Measurements from ENCODE around the gene P4HB.
A peak's percentile ranks its signal among the peaks of the same experiment; 100 is the strongest.
"Not testable (repeated sequence)": the region's sequence is repeated elsewhere in the genome, so short reads cannot be mapped to it uniquely, and the experiment has no call there.

Gene P4HB

DNA sequence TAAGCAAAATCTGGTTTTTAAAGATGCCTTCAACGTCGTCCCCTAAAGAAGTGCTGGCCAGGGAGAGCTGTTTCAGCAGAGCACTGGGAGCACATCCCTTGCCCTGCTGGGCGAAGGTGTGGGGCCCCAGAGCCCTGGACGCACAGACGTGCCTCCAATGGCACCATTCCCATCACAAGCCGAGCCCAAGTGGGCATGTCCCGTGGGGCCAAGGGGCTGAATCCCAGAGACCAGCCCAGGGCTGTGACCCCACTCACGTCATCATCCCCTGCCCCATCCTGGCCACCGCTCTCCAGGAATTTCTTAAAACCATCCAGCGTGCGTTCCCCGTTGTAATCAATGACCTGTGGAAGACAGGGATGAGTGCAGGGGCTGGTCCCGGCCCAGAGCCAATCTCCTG is 15.4 kb downstream of the P4HB start:
- no peak for DNase-seq

GRCh38 chr17:81844327-81844851 is 15.9 kb downstream of the P4HB start:
- no peak for DNase-seq

GRCh38 chr17:81843713-81844326 is 16.5 kb downstream of the P4HB start:
- DNase-seq: no peak

DNA sequence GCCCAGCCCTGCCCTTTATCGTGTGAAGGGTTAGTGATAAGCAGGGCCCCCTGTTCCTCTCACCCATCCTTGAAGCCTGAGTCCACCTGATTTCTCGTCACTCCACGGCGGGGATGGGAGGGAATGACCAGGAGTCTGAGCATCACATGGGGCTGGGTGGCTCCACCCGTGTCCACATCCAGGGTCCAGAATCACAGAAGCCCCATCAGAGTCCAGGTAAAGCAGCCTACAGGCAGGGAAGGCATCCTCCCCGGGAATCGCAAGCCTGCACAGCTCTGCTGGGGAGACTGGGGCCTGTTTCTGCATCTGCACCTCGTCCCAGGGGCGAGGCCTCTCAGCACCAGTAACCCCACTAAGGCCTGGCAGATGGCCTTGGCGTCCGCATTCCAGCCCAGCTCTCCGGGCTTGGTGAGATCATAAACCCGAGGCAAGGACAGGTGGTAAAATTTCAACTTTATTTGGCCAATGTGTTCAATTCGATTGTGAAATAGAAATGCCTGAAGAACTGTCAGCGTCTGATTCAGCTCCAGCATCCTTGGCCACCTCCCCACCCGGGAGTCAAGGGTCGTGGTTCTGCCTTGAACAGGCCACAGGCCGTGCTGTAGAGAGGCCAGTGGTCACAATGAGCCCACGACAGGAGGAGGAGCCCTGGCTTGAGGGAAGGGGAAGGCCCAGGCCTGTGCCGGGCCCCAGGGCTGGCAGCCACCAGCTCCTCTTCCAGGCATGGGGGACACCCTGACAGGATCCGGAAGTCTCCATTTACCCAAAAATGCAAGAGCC is 17.4 kb downstream of the P4HB start:
- DNase-seq: no peak

GRCh38 chr17:81842378-81842724 is 18.0 kb downstream of the P4HB start:
- DNase-seq: no peak

GRCh38 chr17:81841866-81842265 is 18.5 kb downstream of the P4HB start:
- no peak for DNase-seq

- DNase-seq: no peak
Observed at GRCh38 chr17:81840826-81841778, 19.2 kb downstream of the P4HB start.

DNA sequence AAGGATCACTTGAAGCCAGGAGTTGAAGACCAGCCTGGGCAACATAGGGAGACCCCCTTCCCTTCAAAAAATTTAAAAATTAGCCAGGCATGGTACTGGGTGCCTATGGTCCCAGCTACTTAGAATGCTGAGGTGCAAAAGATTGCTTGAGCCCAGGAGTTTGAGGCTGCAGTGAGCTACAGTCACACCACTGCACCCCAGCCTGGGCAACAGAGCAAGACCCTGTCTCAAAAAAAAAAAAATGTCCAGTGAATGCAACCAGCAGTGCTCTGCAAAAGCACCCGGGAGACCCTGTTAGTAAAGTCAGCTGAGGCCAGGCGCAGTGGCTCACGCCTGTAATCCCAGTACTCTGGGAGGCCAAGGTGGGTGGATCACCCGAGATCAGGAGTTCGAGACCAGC is 20.3 kb downstream of the P4HB start:
- not testable (repeated sequence) for DNase-seq

DNA sequence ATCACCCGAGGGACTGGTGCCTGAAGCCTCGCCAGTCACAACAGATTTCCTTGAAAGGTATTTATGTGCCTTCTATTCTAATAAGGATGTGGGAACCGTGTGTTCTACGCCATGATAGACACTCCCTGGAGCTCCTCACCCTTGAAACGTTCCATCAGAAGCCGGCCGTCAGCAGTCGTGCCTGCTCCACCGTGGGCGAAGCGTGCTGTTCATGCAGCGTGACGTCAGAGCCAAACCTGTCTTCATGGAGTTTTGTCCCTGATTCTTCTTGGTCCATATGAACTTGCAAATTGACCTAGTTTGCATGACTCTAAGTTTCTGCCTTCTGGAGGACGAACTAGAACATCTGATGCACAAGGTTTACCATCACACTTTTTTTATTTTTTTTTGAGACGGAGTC is 21.0 kb downstream of the P4HB start:
- no peak for DNase-seq

DNA sequence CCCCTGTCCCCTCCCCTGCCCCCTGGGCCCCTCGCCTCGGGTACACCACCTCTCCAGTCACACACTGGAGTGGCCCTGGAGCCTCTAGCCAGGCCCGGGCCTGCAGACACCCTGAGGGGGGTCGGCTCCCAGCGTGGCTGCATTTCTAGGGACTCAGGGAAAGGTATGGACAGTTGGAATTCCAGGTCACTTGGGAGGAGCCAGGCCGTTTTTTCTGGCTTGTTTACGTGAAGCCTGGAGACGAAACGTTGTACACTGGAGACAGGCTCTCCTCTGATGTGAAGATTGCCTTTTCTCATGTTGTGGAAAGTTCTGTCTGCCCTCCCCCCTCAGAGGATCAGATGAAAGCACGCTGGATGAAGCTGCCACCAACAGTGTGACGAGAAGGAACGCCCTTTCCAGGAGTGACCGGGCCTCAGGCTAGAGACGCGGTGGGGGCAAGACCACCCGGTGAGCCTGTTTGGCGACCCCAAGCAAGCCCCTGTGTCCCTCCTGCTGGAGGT is 21.5 kb downstream of the P4HB start:
- no peak for DNase-seq

DNA sequence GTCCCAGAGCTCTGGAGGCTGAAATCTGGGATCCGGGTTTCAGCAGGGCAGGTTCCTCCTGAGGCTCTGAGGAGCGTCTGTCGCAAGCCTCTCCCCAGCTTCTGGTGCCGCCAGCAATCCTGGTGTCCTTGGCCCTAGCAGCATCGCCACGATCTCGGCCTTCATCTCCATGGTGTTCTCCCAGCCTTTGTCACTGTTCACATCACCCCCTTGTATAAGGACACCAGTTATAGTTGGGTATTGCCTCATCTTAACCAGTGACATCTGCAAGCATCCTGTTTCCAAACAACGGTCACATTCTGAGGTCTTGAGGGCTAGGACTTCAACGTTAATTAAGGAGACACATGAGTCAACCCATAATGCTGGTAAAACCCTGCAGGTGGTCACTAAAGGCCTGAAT is 22.7 kb downstream of the P4HB start:
- DNase-seq: no peak

DNA sequence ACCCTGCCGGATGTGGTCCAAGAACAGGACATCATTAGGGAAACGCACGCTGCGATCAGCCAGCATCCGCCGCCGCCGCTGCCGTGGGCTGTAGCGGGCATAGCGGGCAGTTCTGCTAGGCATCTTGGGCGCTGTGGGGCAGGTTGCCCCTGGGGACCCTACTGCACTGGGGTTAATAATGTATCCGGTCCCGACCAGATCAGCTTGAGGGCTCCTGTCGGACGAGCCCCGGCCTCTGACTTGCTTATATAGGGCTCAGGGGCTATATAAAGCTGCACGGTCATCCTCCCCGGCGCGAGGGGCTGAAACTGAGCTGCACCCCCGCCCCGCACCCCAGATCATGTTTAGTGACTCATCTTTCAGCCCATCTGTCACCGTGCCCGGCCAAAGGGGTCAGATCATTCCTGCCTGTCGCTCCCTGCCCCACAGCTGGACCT is 25.5 kb downstream of the P4HB start, which contains the start of gene PPP1R27:
TSS of gene PPP1R27 (minus strand) at position 220 of the 437 bp plus-strand sequence. CDS start at position 123, 97 bp downstream.
- no peak for DNase-seq

DNA sequence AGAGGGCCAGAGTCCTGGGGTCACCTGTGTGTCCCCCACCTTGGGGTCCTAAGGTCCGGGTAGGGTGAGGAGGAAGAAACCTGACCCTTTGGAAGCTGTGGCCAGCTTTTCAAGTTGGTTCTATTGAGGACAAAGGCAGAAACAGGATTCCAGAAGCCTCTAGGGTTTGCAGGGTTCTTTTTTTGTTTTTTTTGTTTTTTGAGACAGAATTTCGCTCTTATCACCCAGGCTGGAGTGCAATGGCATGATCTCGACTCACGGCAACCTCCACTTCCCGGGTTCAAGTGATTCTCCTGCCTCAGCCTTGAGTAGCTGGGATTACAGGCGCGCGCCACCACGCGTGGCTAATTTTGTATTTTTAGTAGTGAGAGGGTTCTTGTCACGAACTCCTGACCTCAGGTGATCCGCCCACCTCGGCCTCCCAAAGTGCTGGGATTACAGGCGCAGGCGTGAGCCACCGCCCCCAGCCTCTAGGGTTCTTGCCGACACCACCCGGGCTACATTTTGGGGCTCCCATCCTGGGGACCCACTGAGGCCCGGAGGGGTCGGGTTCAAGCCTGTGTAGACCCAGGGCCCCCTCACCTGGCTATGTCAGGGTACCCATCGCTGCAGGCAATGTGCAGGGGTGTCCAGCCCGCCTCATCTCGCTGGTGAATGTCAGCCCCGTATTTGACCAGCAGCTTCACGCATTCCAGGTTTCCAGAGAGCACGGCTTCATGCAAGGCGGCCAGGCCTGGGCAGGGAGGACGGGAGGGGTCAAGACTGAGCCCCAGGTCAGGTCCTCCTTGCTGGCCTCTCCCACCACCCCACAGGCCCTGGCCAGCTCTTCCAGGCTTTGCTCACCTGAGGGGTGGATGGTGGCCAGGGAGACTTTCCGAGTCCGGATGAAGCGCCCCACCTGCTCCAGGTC is 26.2 kb downstream of the P4HB start:
- DNase-seq: no peak

DNA sequence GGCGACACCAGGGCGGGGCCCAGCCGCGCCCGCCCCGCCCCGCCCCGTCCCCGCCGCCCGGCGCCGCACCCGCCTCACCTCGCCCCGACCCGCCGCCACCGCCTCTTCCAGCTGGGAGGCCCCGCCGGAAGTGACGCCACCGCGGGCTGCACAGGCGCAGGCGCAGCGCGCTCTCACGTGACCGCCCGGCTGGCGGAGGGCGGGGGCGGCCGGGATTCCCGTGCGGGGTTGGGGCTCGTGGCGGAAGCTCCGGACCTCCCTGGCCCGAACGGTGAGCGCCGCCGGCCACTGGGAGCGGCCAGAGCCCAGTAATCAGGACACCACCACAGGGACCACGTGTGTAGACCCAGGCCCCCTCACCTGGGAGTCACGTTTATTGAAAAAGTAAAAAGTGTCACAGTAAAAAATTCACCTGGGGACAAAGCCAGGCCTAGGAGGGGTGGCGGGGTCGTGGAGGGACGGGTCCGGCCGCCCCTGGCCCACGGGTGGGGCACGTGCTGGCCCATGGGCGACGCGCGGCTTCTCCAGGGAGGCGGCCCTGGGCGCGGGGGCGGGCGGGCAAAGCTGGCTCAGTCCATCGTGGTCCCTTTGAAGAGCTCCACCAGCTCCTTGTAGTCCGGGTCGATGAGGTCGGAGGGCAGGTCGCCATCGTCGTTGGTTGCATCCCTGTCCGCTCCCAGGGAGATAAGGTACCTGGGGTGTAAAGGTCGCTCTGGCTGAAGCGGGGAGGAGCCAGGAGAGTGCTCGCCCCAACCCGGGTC is 27.0 kb downstream of the P4HB start, which contains the start of gene MCRIP1:
TSS of gene MCRIP1 (minus strand) at position 132 of the 761 bp plus-strand sequence. CDS start 8,785 bp downstream, outside the sequence.
- DNase-seq: peak; percentile 97

DNA sequence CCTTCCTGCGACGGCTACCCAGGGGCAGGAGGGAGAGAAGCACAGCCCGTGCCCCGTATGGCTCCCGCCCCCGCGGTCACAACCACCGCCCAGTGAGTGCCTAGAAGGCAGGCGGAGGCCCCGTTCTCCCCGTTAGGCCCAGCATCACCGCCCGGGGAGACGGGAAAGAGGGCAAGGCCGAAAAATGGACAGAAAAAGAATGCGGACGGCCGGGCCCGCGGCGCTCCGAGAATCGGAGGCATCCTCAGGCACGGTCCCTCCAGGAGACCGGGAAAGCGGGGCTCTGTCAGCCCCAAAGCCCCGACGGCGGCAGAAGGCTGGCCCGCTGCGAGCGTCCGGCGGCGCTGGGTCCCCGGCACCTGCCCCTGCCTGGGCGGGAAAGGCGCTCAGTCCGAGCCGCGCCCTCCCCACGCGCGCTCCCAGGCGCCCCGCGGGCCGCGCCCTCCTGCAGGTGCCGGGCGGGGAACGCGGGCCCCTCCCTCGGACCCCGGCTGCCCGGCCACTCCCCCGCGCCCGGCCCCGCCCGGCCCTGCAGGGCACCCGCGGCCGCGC is 27.7 kb downstream of the P4HB start:
- DNase-seq: peak; percentile 70

DNA sequence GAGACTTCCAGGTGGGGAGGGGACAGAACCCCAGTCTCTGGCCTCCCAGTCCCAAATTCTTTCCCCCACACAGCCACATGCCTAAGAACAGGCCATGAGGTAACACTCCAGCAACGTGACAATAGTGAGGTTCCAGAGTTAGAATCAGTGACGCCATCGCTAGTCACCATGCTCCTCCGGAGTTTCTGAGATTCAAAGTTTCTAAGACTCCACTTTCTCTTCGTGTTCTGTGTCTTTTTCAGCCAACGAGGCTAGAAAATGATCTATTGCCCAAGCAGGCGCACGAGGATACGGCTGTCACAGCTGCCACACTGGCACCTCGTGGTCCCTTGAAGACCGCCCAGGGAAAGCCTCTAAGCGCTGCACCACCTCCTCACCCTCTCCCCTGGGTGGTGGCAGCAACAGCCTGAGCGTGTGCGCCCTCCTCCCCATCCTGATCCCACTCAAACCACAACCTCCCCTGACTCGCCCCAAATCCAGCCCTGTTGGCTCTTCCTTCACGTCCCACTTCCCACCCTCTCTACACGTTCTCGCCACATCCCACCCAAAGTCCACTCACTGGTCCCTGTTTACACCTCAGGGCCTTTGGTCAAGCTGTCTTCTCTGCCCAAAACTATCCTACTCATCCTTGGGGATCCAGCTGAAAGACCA is 28.3 kb downstream of the P4HB start:
- peak; percentile 67 for DNase-seq

DNA sequence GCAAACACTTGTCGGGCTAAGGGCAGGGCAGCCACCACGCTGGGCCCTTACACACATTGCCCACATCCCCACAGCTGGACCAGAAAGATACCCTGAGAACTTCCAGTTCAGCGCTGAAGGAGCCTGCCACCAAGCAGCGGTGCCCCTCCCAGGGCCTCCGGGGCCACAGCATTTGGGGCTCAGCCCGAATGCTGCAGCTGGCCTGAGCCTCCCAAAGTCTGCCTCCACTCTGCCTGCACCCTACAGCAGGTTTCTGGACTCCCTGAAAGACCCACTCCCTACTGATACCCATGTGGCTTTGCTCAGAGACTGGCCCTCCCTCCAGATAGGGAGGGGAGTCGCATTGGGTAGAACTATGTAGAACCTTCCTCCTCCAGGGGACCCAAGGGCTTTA is 28.8 kb downstream of the P4HB start:
- peak; percentile 18 for DNase-seq

DNA sequence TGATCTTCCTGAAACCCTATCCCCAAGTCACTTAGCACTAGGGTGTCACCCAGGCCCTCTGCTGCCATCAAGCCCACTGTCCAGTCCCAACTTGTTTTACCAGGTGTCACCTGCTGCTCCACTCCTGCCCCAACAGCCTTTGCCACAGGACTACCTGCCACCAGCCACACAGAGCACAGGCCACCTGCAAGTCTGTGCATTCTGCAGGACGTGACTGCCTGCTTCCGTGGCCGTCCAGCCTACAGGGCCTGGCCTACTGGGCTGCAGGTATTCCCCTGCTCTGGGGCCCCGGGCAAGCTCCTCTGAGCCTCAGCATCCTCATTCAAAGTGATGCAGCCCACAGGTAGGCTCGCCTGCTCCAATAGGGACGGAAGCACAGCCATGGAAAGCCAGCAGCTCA is 30.5 kb downstream of the P4HB start:
- no peak for DNase-seq

DNA sequence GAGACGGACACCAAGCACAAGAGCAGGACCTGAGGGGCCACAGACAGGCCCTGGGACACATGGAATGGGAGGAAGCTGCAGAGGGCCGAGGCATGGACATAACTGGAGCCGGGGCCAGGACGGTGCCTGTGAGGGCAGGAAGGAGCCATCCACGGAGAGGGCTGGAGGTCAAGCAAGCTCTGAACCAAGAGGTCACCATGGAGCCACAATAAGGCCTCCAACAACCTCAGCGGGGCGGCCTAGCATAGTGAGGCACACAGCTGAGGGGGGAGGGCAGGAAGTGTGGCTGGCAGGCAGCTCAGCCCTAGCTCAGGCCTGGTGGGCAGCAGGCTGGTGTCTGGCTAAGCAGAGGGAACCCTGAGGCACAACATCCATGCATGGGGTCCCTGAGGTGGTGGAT is 31.7 kb downstream of the P4HB start:
- no peak for DNase-seq

DNA sequence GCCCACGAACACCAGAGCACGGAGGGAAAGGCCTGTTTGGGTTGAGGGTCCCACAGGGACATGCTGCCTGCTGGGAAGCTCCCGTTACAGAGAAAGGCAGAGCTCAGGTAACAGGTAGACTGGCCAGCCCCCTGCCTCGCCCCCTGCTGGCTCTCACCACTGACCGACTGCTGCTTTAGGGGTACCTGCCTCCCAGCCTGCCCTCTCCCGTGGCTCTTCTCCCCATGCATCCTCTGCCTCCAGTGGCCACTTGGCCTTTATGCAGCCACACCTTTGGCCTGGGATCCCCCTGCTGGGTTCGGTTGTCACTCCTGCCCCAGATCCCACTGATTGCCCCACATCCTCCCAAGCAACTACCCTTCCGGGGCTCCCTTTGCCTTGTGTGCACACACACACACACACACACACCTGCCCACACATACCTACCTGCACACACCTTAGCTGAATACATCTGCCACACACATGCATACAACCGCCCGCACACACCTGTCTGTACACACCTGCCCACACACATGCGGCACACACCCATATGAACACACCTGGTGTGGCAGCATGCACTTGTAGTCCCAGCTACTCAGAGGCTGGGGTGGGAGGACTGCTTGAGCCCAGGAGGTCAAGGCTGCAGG is 34.4 kb downstream of the P4HB start:
- no peak for DNase-seq
